A673 (cell line): ENCODE data around the gene CELF5. TPM values are rescaled to one million over a fixed set of nuclear protein-coding genes. Genes with fewer than 3 reads are reported as not detected.

Experiments
- BruUV-seq: library from RNA; stranded (reverse); fragments of 400-500 nt; replicated peaks from 2 replicates; lab custom pipeline; 2021; lab: Mats Ljungman, UMichigan
- CTCF ChIA-PET: fragments of 300-600 bp; sonication (Branson Sonifier 250); formaldehyde crosslinking; loops from one replicate; lab custom pipeline; 2022; ENCODE audit warnings: antibody characterized with exemption; lab: Charles Lee
- POLR2A ChIA-PET: fragments of 300-600 bp; sonication (Branson Sonifier 250); formaldehyde crosslinking; loops from one replicate; lab custom pipeline; 2022; ENCODE audit warnings: antibody characterized with exemption; ENCODE audit not compliant: low non-redundant PET; lab: Charles Lee
- DNase-seq: peaks from one replicate; pipeline ENCODE4 v3.0.0-alpha.2; 2015; ENCODE audit warnings: low spot score
- H3K27ac ChIP-seq: fragments of 200-600 bp; sonication (generic); 2 replicates; pipeline ENCODE4 v1.5.1; 2016; ENCODE audit warnings: mixed run types, low read depth, mild to moderate bottlenecking, mixed read lengths, antibody characterized with exemption, low read length; ENCODE audit not compliant: poor library complexity, severe bottlenecking
- H3K27me3 ChIP-seq: fragments of 200-600 bp; sonication (generic); replicated peaks from 2 replicates; pipeline ENCODE4 v1.6.1; 2017; ENCODE audit warnings: mixed run types, low read depth, mild to moderate bottlenecking, mixed read lengths, antibody characterized with exemption, low read length; ENCODE audit not compliant: insufficient read depth, poor library complexity
- H3K36me3 ChIP-seq: fragments of 200-600 bp; sonication (generic); 2 replicates; pipeline ENCODE4 v1.6.1; 2016; ENCODE audit warnings: mixed run types, mild to moderate bottlenecking, mixed read lengths, antibody characterized with exemption, low read length; ENCODE audit not compliant: insufficient read depth, poor library complexity, severe bottlenecking
- H3K4me1 ChIP-seq: fragments of 200-600 bp; sonication (generic); 2 replicates; pipeline ENCODE4 v1.6.1; 2017; ENCODE audit warnings: mixed run types, mild to moderate bottlenecking, mixed read lengths, antibody characterized with exemption, low read length; ENCODE audit not compliant: insufficient read depth, poor library complexity, severe bottlenecking
- H3K4me3 ChIP-seq: fragments of 200-600 bp; sonication (generic); 2 replicates; pipeline ENCODE4 v1.5.1; 2016; ENCODE audit warnings: low read depth, mixed run types, mild to moderate bottlenecking, mixed read lengths, low read length; ENCODE audit not compliant: poor library complexity, severe bottlenecking
- H3K9me3 ChIP-seq: fragments of 200-600 bp; sonication (generic); 2 replicates; pipeline ENCODE4 v1.6.1; 2016; ENCODE audit warnings: mixed run types, low read depth, mild to moderate bottlenecking, mixed read lengths, antibody characterized with exemption, low read length; ENCODE audit not compliant: poor library complexity, severe bottlenecking
- EZH2 ChIP-seq: fragments of 200-600 bp; sonication (generic); IDR thresholded peaks from 2 replicates; pipeline ENCODE4 v1.6.1; 2017; ENCODE audit warnings: borderline replicate concordance, low read depth, mild to moderate bottlenecking, mixed read lengths, antibody characterized with exemption, low read length; ENCODE audit not compliant: poor library complexity, severe bottlenecking
- intact Hi-C: fragments of 100-400 bp; cut with micrococcal nuclease; formaldehyde crosslinking; loops from one replicate; pipeline ENCODE4 v1.10.0; 2022; ENCODE audit not compliant: unreplicated experiment
- total RNA-seq: library from RNA; stranded (reverse); gene quantifications from 2 replicates; pipeline ENCODE4 v1.2.3, GENCODE V29; 2021
- TF ChIP-seq, protein P1 (sequence below): fragments of 300-800, 200-600 bp; sonication (generic); conservative IDR thresholded peaks from 2 replicates; pipeline ENCODE4 v1.5.1; 2017; ENCODE audit warnings: low read depth, mild to moderate bottlenecking, antibody characterized with exemption, low read length, moderate library complexity, mixed read lengths

Gene CELF5
- total RNA-seq, 1 experiment from 2014 or later, result 3.7 TPM

DNA sequence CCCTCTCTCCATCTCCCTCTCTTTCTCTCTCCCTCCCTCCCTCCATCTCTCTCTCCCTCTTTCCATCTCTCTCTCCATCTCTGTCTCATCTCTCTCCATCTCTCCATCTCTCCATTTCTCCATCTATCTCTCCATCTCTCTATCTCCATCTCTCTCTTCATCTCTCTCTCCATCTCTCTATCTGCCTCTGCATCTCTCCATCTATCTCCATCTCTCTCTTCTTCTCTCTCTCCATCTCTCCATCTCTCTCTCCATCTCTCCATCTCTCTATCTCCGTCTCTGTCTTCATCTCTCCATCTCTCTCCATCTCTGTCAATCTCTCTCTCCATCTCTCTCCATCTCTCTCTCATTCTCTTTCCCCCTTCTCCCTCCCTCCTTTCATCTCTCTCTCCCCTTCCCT is 85.8 kb downstream of the CELF5 start:
- CTCF ChIA-PET, result no interaction called here
- Histone ChIP-seq H3K27me3 (peaks cover 10% of the 10 kb centered on the region), H3K36me3 (no peaks in the 10 kb centered on the region), H3K27ac (no peak overlapping the region), H3K9me3 (no peaks in the 10 kb centered on the region), H3K4me1 (no peaks in the 10 kb centered on the region), H3K4me3 (no peak overlapping the region)
- POLR2A ChIA-PET, result no interaction called here
- intact Hi-C loops, result no loop called here
- no peak for DNase-seq
- no TSS peak for BruUV-seq
- TF ChIP-seq, protein P1, sequence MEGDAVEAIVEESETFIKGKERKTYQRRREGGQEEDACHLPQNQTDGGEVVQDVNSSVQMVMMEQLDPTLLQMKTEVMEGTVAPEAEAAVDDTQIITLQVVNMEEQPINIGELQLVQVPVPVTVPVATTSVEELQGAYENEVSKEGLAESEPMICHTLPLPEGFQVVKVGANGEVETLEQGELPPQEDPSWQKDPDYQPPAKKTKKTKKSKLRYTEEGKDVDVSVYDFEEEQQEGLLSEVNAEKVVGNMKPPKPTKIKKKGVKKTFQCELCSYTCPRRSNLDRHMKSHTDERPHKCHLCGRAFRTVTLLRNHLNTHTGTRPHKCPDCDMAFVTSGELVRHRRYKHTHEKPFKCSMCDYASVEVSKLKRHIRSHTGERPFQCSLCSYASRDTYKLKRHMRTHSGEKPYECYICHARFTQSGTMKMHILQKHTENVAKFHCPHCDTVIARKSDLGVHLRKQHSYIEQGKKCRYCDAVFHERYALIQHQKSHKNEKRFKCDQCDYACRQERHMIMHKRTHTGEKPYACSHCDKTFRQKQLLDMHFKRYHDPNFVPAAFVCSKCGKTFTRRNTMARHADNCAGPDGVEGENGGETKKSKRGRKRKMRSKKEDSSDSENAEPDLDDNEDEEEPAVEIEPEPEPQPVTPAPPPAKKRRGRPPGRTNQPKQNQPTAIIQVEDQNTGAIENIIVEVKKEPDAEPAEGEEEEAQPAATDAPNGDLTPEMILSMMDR, result no peak
- TF ChIP-seq EZH2, result no peak

DNA sequence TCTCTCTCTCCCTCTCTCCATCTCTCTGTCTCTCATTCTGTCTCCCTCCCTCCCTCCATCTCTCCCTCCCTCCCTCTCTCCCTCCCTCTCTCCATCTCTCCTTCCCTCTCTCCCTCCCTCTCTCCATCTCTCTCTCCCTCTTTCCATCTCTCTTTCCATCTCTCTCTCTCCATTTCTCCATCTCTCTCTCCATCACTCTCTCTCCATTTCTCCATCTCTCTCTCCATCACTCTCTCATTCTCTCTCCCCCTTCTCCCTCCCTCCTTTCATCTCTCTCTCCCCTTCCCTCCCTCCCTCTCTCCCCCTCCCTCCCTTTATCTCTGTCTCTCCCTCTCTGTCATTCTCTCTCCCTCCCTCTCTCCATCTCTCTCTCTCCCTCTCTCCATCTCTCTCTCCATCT is 86.2 kb downstream of the CELF5 start:
- no TSS peak for BruUV-seq

DNA sequence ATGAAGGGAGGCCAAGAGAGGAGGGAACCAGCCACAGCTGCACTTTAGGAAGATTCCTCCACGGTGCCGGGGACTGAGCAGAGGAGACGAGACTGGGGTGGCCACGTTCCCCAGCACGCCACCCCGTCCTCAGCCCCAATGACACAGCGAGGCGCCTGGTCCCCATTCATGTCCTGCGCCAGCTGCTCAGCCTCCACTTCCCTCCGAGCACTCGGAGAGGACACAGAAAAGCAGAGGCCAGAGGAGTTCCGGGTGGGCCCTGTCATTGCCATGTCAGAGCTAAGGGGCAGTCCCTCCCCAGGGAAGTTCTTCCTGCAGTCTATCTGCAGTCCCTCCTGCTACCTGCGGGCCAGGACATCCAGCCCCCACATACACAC is 88.7 kb downstream of the CELF5 start:
- DNase-seq, result no peak
- POLR2A ChIA-PET, result interaction anchor here (1.2 kb wide), 1 partner anchor 277 kb away, joined by 6 read pairs; no protein-coding TSS in a partner anchor
- Histone ChIP-seq H3K4me3 (no peak overlapping the region), H3K36me3 (no peaks in the 10 kb centered on the region), H3K27me3 (peaks cover 10% of the 10 kb centered on the region), H3K27ac (no peak overlapping the region), H3K9me3 (no peaks in the 10 kb centered on the region), H3K4me1 (no peaks in the 10 kb centered on the region)
- TF ChIP-seq, protein P1, result no peak
- no peak for TF ChIP-seq EZH2
- BruUV-seq, result no TSS peak
- CTCF ChIA-PET, result interaction anchor here (1.0 kb wide), 1 partner anchor 116 kb away, joined by 3 read pairs; no protein-coding TSS in a partner anchor
- intact Hi-C loops, result no loop called here

More for the DNA sequence above, 86.2 kb downstream of the CELF5 start:
- Histone ChIP-seq H3K36me3 (no peaks in the 10 kb centered on the region), H3K27me3 (peaks cover 10% of the 10 kb centered on the region), H3K4me1 (no peaks in the 10 kb centered on the region), H3K9me3 (no peaks in the 10 kb centered on the region), H3K4me3 (no peak overlapping the region), H3K27ac (no peak overlapping the region)
- no peak for DNase-seq
- intact Hi-C loops, result no loop called here
- TF ChIP-seq EZH2, result no peak
- TF ChIP-seq, protein P1, result no peak
- CTCF ChIA-PET, result no interaction called here
- POLR2A ChIA-PET, result no interaction called here
